Measurements from ENCODE around the gene DPY19L2. TPM values are rescaled to one million over a fixed set of nuclear protein-coding genes. Genes with fewer than 3 reads are reported as not detected.
"Not testable (repeated sequence)": the region's sequence is repeated elsewhere in the genome, so short reads cannot be mapped to it uniquely, and the experiment has no call there.

DPY19L2 gene
- total and polyA plus RNA-seq, 2 donors (not counting 1 experiment from before 2014, with no cell fraction given) = 5.0 TPM

- not testable (repeated sequence) for DNase-seq (ENCODE audit: low read depth in 2 of 2); H2AFZ ChIP-seq (ENCODE audit: low read length); H3K36me3 ChIP-seq (ENCODE audit: control insufficient read depth, insufficient read depth, low read length); H3K27me3 ChIP-seq (ENCODE audit: control insufficient read depth, insufficient read depth, low read length); H3K79me2 ChIP-seq (ENCODE audit: control insufficient read depth, insufficient read depth, low read length); H4K20me1 ChIP-seq (ENCODE audit: control insufficient read depth, extremely low read depth, insufficient read depth, low read length); H3K9ac ChIP-seq (ENCODE audit: insufficient read depth, low read length); H3K27ac ChIP-seq (ENCODE audit: insufficient read depth, low read length); H3K4me2 ChIP-seq (ENCODE audit: extremely low read depth, insufficient read depth, low read length); H3K9me3 ChIP-seq (ENCODE audit: control insufficient read depth, insufficient read depth, low read depth, low read length); H3K4me3 ChIP-seq (replicated peaks in 1 of 4; ENCODE audit: control extremely low read depth in 1 of 4, insufficient read depth in 1 of 4, low read depth in 3 of 4, low read length in 4 of 4); H3K4me1 ChIP-seq (ENCODE audit: control insufficient read depth, extremely low read depth, insufficient read depth, low read length)
These were observed 12.6 kb downstream of the DPY19L2 start for GRCh38 chr12:63655543-63656257.

GRCh38 chr12:63654481-63654880 lies 13.8 kb downstream of the DPY19L2 start:
- DNase-seq (ENCODE audit: low read depth in 2 of 2); H3K79me2 ChIP-seq (ENCODE audit: control insufficient read depth, insufficient read depth, low read length); H2AFZ ChIP-seq (ENCODE audit: low read length); H4K20me1 ChIP-seq (ENCODE audit: control insufficient read depth, extremely low read depth, insufficient read depth, low read length); H3K36me3 ChIP-seq (ENCODE audit: control insufficient read depth, insufficient read depth, low read length); H3K27me3 ChIP-seq (ENCODE audit: control insufficient read depth, insufficient read depth, low read length); H3K4me3 ChIP-seq (replicated peaks in 1 of 4; ENCODE audit: control extremely low read depth in 1 of 4, insufficient read depth in 1 of 4, low read depth in 3 of 4, low read length in 4 of 4); H3K27ac ChIP-seq (ENCODE audit: insufficient read depth, low read length); H3K9me3 ChIP-seq (ENCODE audit: control insufficient read depth, insufficient read depth, low read depth, low read length); H3K4me2 ChIP-seq (ENCODE audit: extremely low read depth, insufficient read depth, low read length); H3K4me1 ChIP-seq (ENCODE audit: control insufficient read depth, extremely low read depth, insufficient read depth, low read length); H3K9ac ChIP-seq (ENCODE audit: insufficient read depth, low read length): not testable (repeated sequence)

DNA sequence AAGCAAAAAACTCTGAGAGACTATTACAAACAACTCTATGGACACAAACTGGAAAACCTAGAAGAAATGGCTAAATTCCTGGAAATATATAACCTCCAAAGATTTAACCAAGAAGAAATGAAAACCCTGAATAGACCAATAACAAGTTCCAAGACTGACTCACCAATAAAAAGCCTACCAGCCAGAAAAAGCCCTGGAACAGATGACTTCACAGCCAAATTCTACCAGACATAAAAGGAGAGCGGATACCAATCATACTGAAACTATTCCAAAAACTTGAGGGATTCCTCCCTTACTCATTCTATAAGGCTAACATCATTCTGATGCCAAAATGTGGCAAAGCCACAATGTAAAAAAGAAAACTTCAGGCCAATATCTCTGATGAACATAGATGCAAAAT lies 18.8 kb downstream of the DPY19L2 start:
- H3K27ac ChIP-seq (ENCODE audit: insufficient read depth, low read length); H3K4me3 ChIP-seq (replicated peaks in 1 of 4; ENCODE audit: control extremely low read depth in 1 of 4, insufficient read depth in 1 of 4, low read depth in 3 of 4, low read length in 4 of 4); H3K9me3 ChIP-seq (ENCODE audit: control insufficient read depth, insufficient read depth, low read depth, low read length); H3K27me3 ChIP-seq (ENCODE audit: control insufficient read depth, insufficient read depth, low read length); H3K36me3 ChIP-seq (ENCODE audit: control insufficient read depth, insufficient read depth, low read length); H3K9ac ChIP-seq (ENCODE audit: insufficient read depth, low read length); H3K4me2 ChIP-seq (ENCODE audit: extremely low read depth, insufficient read depth, low read length); H3K79me2 ChIP-seq (ENCODE audit: control insufficient read depth, insufficient read depth, low read length); H4K20me1 ChIP-seq (ENCODE audit: control insufficient read depth, extremely low read depth, insufficient read depth, low read length); H3K4me1 ChIP-seq (ENCODE audit: control insufficient read depth, extremely low read depth, insufficient read depth, low read length); H2AFZ ChIP-seq (ENCODE audit: low read length): not testable (repeated sequence)
- peak; percentile 52 to 85 for DNase-seq (ENCODE audit: low read depth in 2 of 2)

DNA sequence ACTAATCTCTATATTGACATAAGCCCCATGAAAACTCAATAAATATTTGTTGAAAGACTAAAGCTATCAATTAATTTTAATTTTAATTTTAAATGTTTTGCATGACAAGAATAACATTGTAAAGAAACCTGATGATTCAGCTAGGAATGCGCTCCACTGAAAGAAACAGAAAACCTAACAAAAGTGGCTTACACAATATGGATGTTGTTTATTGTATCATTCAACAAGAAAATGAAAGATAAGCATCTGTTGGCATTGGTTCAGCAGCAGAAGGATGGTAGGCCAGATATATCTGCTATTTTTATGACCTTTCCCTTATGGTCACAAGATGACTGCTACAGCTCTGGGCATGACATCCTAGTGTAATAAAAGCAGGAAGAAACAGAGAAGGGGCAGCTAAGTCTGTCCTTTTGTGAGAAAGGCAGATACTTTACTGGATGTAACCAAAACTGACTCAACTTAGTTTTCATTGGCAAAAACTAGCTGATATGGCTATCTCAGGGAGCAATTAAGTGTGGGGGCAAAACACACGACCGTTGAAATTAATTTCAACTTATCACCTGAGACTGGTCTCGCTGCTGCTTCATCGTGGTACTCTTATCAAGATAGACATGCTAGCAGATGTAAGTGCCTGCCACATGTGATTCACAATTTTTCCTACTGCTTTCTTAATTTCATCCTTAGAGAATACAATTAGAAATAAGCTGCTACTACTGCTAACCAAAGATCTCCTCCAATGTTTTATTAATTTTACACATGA lies 24.7 kb downstream of the DPY19L2 start:
- DNase-seq (ENCODE audit: low read depth in 2 of 2) = peak; percentile 23 to 28

GRCh38 chr12:63624258-63624657 lies 44.0 kb downstream of the DPY19L2 start:
- DNase-seq (ENCODE audit: low read depth in 2 of 2) = peak in 1 of 2 donors; percentile 4
- H4K20me1 ChIP-seq (ENCODE audit: control insufficient read depth, extremely low read depth, insufficient read depth, low read length); H3K27ac ChIP-seq (ENCODE audit: insufficient read depth, low read length); H3K9me3 ChIP-seq (ENCODE audit: control insufficient read depth, insufficient read depth, low read depth, low read length); H3K4me2 ChIP-seq (ENCODE audit: extremely low read depth, insufficient read depth, low read length); H3K79me2 ChIP-seq (ENCODE audit: control insufficient read depth, insufficient read depth, low read length); H3K4me3 ChIP-seq (replicated peaks in 1 of 4; ENCODE audit: control extremely low read depth in 1 of 4, insufficient read depth in 1 of 4, low read depth in 3 of 4, low read length in 4 of 4); H2AFZ ChIP-seq (ENCODE audit: low read length); H3K36me3 ChIP-seq (ENCODE audit: control insufficient read depth, insufficient read depth, low read length); H3K9ac ChIP-seq (ENCODE audit: insufficient read depth, low read length); H3K27me3 ChIP-seq (ENCODE audit: control insufficient read depth, insufficient read depth, low read length); H3K4me1 ChIP-seq (ENCODE audit: control insufficient read depth, extremely low read depth, insufficient read depth, low read length): not testable (repeated sequence)

More for the DNA sequence above, 24.7 kb downstream of the DPY19L2 start:
- H2AFZ ChIP-seq (ENCODE audit: low read length); H3K27me3 ChIP-seq (ENCODE audit: control insufficient read depth, insufficient read depth, low read length); H3K4me1 ChIP-seq (ENCODE audit: control insufficient read depth, extremely low read depth, insufficient read depth, low read length); H3K4me3 ChIP-seq (replicated peaks in 1 of 4; ENCODE audit: control extremely low read depth in 1 of 4, insufficient read depth in 1 of 4, low read depth in 3 of 4, low read length in 4 of 4); H3K36me3 ChIP-seq (ENCODE audit: control insufficient read depth, insufficient read depth, low read length); H3K79me2 ChIP-seq (ENCODE audit: control insufficient read depth, insufficient read depth, low read length); H3K9me3 ChIP-seq (ENCODE audit: control insufficient read depth, insufficient read depth, low read depth, low read length); H3K4me2 ChIP-seq (ENCODE audit: extremely low read depth, insufficient read depth, low read length); H4K20me1 ChIP-seq (ENCODE audit: control insufficient read depth, extremely low read depth, insufficient read depth, low read length); H3K27ac ChIP-seq (ENCODE audit: insufficient read depth, low read length); H3K9ac ChIP-seq (ENCODE audit: insufficient read depth, low read length): not testable (repeated sequence)

DNA sequence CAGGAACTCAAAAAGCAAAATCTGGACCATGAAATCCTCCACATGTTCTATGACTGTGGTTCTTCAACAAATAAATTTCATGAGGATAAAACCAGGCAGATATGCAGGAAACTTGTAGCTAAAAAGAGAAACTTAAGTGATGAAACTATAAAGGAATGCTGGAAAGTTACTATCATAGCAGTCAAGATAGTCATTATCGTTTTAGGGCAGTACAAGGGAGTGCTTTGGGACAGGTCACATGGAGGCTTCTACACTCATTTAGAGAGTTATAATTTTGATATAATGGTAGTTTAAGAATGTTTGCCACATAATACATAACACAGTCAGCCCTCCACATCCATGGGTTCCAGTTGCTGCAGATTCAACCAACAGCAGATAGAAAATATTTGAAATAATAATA lies 52.7 kb downstream of the DPY19L2 start:
- not testable (repeated sequence) for H4K20me1 ChIP-seq (ENCODE audit: control insufficient read depth, extremely low read depth, insufficient read depth, low read length); H3K9me3 ChIP-seq (ENCODE audit: control insufficient read depth, insufficient read depth, low read depth, low read length); H3K79me2 ChIP-seq (ENCODE audit: control insufficient read depth, insufficient read depth, low read length); H3K4me2 ChIP-seq (ENCODE audit: extremely low read depth, insufficient read depth, low read length); H3K27ac ChIP-seq (ENCODE audit: insufficient read depth, low read length); H3K9ac ChIP-seq (ENCODE audit: insufficient read depth, low read length); H3K4me1 ChIP-seq (ENCODE audit: control insufficient read depth, extremely low read depth, insufficient read depth, low read length); H3K4me3 ChIP-seq (replicated peaks in 1 of 4; ENCODE audit: control extremely low read depth in 1 of 4, insufficient read depth in 1 of 4, low read depth in 3 of 4, low read length in 4 of 4); H3K36me3 ChIP-seq (ENCODE audit: control insufficient read depth, insufficient read depth, low read length); H3K27me3 ChIP-seq (ENCODE audit: control insufficient read depth, insufficient read depth, low read length); H2AFZ ChIP-seq (ENCODE audit: low read length); DNase-seq (ENCODE audit: low read depth in 2 of 2)

Measured in fibroblast of lung (primary cell).